ENCODE results near the gene FRMPD2.

Gene FRMPD2

DNA sequence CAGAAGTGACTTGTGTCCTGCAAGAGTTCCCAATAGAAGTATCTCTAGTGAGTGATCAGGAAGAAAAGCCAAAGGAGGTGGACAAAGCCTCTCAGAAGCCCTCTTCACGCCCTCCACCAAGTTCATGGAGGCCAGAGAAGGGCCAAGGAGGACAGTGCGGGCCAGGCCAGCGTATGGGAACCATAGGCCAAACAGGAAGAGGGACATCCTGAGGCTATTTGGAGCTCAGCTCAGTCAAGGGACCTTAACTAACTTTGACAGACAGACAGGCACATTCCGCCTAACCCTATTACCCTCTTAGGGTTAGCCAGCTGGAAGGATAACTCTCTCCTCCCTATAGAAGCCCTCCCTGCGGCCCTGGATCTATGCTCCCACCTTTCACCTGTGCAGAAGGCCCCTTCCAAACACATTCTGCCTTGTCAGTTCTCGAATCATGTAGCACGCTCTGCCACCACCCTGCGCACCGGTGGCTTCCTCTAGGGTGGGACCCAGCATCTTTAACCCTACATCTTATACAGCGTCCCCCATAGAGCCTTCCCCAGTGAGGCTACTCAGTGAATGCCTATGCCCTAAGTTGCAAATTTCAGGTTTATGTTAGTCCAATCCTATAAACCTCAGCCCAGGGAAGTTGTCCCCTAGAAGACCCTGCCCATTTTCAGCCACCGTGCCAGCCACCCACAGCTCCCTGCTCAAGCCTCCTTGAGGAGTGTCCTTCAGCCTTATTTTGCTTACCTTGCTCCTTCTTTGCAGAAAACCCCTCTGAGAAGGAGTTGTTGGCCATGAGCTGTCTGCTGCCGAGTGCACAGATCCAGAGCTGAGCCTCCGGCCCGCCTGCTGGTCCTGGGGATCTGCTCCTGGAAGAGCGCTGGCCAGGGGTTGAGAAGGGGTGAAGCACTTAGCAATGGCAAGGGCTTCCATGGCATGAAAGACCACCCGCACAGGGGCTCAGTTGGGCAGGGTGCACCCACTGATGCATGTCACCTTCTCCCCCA lies 36.9 kb downstream of the FRMPD2 start:
- no peaks in the 10 kb centered on the region; the same call in 1 of the 2 replicates for H3K4me1 ChIP-seq (ENCODE audit: insufficient read depth, low read length)
- no peak for DNase-seq
- no peak overlapping the region for H3K4me2 ChIP-seq (ENCODE audit: insufficient read depth, low read length)
- no peak overlapping the region for H3K9ac ChIP-seq (ENCODE audit: low read depth, low read length)
- H4K20me1 ChIP-seq (ENCODE audit: insufficient read depth, low read length) = no peaks in the 10 kb centered on the region
- TF ChIP-seq CTCF (IDR thresholded peaks at IDR 0.05; ENCODE audit: borderline replicate concordance, extremely low read depth, low read length, poor library complexity, severe bottlenecking) = no peak
- no peak for TF ChIP-seq EZH2 (IDR thresholded peaks at IDR 0.05; ENCODE audit: borderline replicate concordance, low read depth, low read length, severe bottlenecking)
- no peaks in the 10 kb centered on the region for H3K27me3 ChIP-seq (ENCODE audit: insufficient read depth, low read length, poor library complexity)
- no peak overlapping the region for H3K4me3 ChIP-seq (ENCODE audit: low read depth in 1 of 2, low read length in 2 of 2)
- ATAC-seq (ENCODE audit: insufficient read depth, low read depth) = no peak
- no peaks in the 10 kb centered on the region for H3K79me2 ChIP-seq (ENCODE audit: insufficient read depth, low read length)
- no peaks in the 10 kb centered on the region for H3K9me3 ChIP-seq (ENCODE audit: insufficient read depth, low read length, severe bottlenecking)
- no peaks in the 10 kb centered on the region for H3K36me3 ChIP-seq (ENCODE audit: insufficient read depth, low read length)
- H2AFZ ChIP-seq (ENCODE audit: low read depth, low read length) = no peak overlapping the region
- no peak overlapping the region for H3K27ac ChIP-seq (ENCODE audit: low read length)

DNA sequence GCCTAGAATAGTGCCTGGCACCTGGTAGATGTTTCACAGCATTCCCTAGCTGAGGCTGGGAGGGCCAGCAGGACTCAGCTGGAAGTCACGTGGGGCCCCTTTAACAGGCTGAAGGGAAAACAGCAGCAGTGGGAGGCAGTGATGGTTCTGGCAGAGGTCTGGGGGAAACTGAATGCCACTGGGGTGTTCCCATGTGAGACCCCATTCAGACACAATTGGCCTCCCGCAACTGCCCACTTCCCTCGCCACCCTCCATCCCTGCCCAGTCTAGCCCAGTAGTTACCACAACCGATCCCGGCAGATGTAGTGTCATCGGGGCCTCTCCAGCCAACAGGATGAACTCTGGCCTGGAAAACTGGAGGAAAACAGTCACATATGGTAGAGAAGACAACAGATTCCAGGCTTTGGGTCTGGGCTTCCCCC lies 38.3 kb downstream of the FRMPD2 start:
- ATAC-seq (ENCODE audit: insufficient read depth, low read depth) = no peak
- Histone ChIP-seq H3K4me3 (ENCODE audit: low read depth in 1 of 2, low read length in 2 of 2) (no peak overlapping the region), H3K27me3 (ENCODE audit: insufficient read depth, low read length, poor library complexity) (no peaks in the 10 kb centered on the region)

DNA sequence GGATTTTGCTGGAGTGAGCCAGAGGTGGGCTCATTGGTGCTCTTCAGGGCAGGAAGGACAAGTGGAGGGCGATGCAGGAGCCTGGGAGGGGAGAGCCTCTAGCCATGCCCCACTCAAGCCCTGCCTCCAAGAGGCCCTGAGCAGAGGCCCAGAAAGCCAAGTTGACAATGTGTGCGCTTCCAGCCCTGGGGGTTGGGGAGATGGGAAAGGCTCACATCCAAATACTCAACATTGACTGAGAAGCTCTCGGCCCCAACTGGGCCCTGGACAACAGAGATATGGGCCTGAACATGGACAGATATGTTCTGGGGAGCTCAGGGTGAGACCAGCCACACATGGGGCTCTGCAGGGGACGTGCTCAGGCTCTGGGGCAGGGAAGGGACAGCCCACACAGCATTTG lies 39.0 kb downstream of the FRMPD2 start:
- Histone ChIP-seq H3K27ac (ENCODE audit: low read length) (no peak overlapping the region), H3K9me3 (ENCODE audit: insufficient read depth, low read length, severe bottlenecking) (no peaks in the 10 kb centered on the region), H2AFZ (ENCODE audit: low read depth, low read length) (no peak overlapping the region), H3K4me2 (ENCODE audit: insufficient read depth, low read length) (no peak overlapping the region), H3K9ac (ENCODE audit: low read depth, low read length) (no peak overlapping the region), H4K20me1 (ENCODE audit: insufficient read depth, low read length) (no peaks in the 10 kb centered on the region), H3K36me3 (ENCODE audit: insufficient read depth, low read length) (no peaks in the 10 kb centered on the region), H3K79me2 (ENCODE audit: insufficient read depth, low read length) (no peaks in the 10 kb centered on the region), H3K4me1 (ENCODE audit: insufficient read depth, low read length) (peaks cover 20% of the 10 kb centered on the region), H3K4me3 (ENCODE audit: low read depth in 1 of 2, low read length in 2 of 2) (no peak overlapping the region), H3K27me3 (ENCODE audit: insufficient read depth, low read length, poor library complexity) (no peaks in the 10 kb centered on the region)
- TF ChIP-seq EZH2 (IDR thresholded peaks at IDR 0.05; ENCODE audit: borderline replicate concordance, low read depth, low read length, severe bottlenecking) (no peak), CTCF (IDR thresholded peaks at IDR 0.05; ENCODE audit: borderline replicate concordance, extremely low read depth, low read length, poor library complexity, severe bottlenecking) (no peak)
- no peak for DNase-seq
- ATAC-seq (ENCODE audit: insufficient read depth, low read depth) = no peak

More for the DNA sequence above, 38.3 kb downstream of the FRMPD2 start:
- no peak overlapping the region for H3K27ac ChIP-seq (ENCODE audit: low read length)
- H2AFZ ChIP-seq (ENCODE audit: low read depth, low read length) = no peak overlapping the region
- peaks cover 13% of the 10 kb centered on the region for H3K4me1 ChIP-seq (ENCODE audit: insufficient read depth, low read length)
- no peaks in the 10 kb centered on the region for H3K79me2 ChIP-seq (ENCODE audit: insufficient read depth, low read length)
- no peak for DNase-seq
- TF ChIP-seq EZH2 (IDR thresholded peaks at IDR 0.05; ENCODE audit: borderline replicate concordance, low read depth, low read length, severe bottlenecking) = no peak
- no peak for TF ChIP-seq CTCF (IDR thresholded peaks at IDR 0.05; ENCODE audit: borderline replicate concordance, extremely low read depth, low read length, poor library complexity, severe bottlenecking)
- no peaks in the 10 kb centered on the region for H4K20me1 ChIP-seq (ENCODE audit: insufficient read depth, low read length)
- no peaks in the 10 kb centered on the region for H3K9me3 ChIP-seq (ENCODE audit: insufficient read depth, low read length, severe bottlenecking)
- no peaks in the 10 kb centered on the region for H3K36me3 ChIP-seq (ENCODE audit: insufficient read depth, low read length)
- H3K4me2 ChIP-seq (ENCODE audit: insufficient read depth, low read length) = no peak overlapping the region
- H3K9ac ChIP-seq (ENCODE audit: low read depth, low read length) = no peak overlapping the region

Measured in DND-41 (cell line).